K562 (cell line): ENCODE measurements around the gene STRIP1. TPM values are rescaled to one million over a fixed set of nuclear protein-coding genes. Genes with fewer than 3 reads are reported as not detected.

ENCODE experiments used
- ARID3B ChIP-seq: fragments of 250-450 bp; sonication (Bioruptor Pico); IDR thresholded peaks from 2 replicates; pipeline ENCODE4 v1.4.0; 2020; ENCODE audit warnings: borderline replicate concordance
- E2F1 ChIP-seq: sonication (generic); formaldehyde crosslinking; IDR thresholded peaks from 2 replicates; pipeline ENCODE4 v1.8.1; 2023; ENCODE audit warnings: mild to moderate bottlenecking, missing genetic modification reagents, moderate library complexity
- ELK1 ChIP-seq: sonication (generic); formaldehyde crosslinking; IDR thresholded peaks from 2 replicates; pipeline ENCODE4 v1.8.1; 2022; ENCODE audit warnings: missing genetic modification reagents
- ELK3 ChIP-seq: fragments of 450-650 bp; formaldehyde crosslinking; IDR thresholded peaks from 2 replicates; pipeline ENCODE4 v1.4.0; 2020; ENCODE audit warnings: mild to moderate bottlenecking
- ILF3 ChIP-seq: fragments of 450-650 bp; IDR thresholded peaks from 2 replicates; pipeline ENCODE4 v1.6.1; 2018; ENCODE audit warnings: antibody characterized with exemption, mild to moderate bottlenecking, moderate library complexity, borderline replicate concordance
- KLF13 ChIP-seq: fragments of 450-650 bp; IDR thresholded peaks from 2 replicates; pipeline ENCODE4 v1.6.1; 2016; ENCODE audit warnings: missing genetic modification characterization, low read depth, mild to moderate bottlenecking, missing compliant biosample characterization, moderate library complexity, borderline replicate concordance
- NUFIP1 ChIP-seq: fragments of 450-650 bp; IDR thresholded peaks from 2 replicates; pipeline ENCODE4 v1.6.1; 2018; ENCODE audit not compliant: partially characterized antibody
- PHF20 ChIP-seq: fragments of 450-650 bp; IDR thresholded peaks from 2 replicates; pipeline ENCODE4 v1.6.1; 2018; ENCODE audit not compliant: partially characterized antibody
- PKNOX1 ChIP-seq: fragments of 450-650 bp; IDR thresholded peaks from 2 replicates; pipeline ENCODE4 v1.6.1; 2016
- RFX1 ChIP-seq: fragments of 450-650 bp; IDR thresholded peaks from 2 replicates; pipeline ENCODE4 v1.6.1; 2016; ENCODE audit warnings: mild to moderate bottlenecking, moderate library complexity
- STAT5B ChIP-seq: fragments of 250-450 bp; sonication (Bioruptor Pico); IDR thresholded peaks from 2 replicates; pipeline ENCODE4 v1.8.0; 2021; ENCODE audit warnings: mild to moderate bottlenecking, inconsistent platforms
- TRIM24 ChIP-seq, 2 experiments: fragments of 450-650 bp; IDR thresholded peaks; 2 replicates each; pipeline ENCODE4 v1.6.1; 2016
- ZNF318 ChIP-seq, 2 experiments: fragments of 450-650 bp; IDR thresholded peaks; 2 replicates each; pipeline ENCODE4 v1.6.1; 2016; ENCODE audit warnings: mild to moderate bottlenecking in 2 of 2, borderline replicate concordance in 1 of 2, low read depth in 1 of 2, moderate library complexity in 1 of 2
- polyA plus RNA-seq, 8 experiments: library from polyadenylated mRNA; depleted of rRNA in 4 of 8; stranded (reverse) in 5 of 8; unstranded in 3 of 8; fragments of >200 nt; fragmentation: Nextera tagmentation in 2 of 8; fragmentation: Illumina TruSeq in 1 of 8; extraction: Ambion mirVana in 2 of 8; extraction: Trizol in 1 of 8; gene quantifications; 2 replicates each; pipeline versions ENCODE4 v1.2.1 to v1.2.3, GENCODE V29; 2011 to 2014; ENCODE audit warnings: inconsistent platforms in 1 of 8, missing spikeins in 1 of 8
- total RNA-seq, 7 experiments: library from RNA; depleted of rRNA in 6 of 7; stranded (reverse); fragments of >200 nt in 6 of 7; fragmentation: Illumina TruSeq in 2 of 7; extraction: Trizol in 2 of 7; gene quantifications; 2 replicates each; pipeline versions ENCODE4 v1.2.1 to v1.2.3, GENCODE V29; 2011 to 2021; ENCODE audit warnings: low replicate concordance in 1 of 7

The STRIP1 gene
- total and polyA plus RNA-seq, 9 of the 15 experiments (the other 6 are each of a cell fraction or from before 2014, with no cell fraction given): 9.9 to 42.3 (median 32.0) TPM

GRCh38 chr1:110034040-110034450 is 379 bp upstream of the STRIP1 start (continued):
- TF ChIP-seq KLF13 (tag): no peak
- no peak for TF ChIP-seq ARID3B (CRISPR knock-in tag)
- no peak for TF ChIP-seq TRIM24 (IDR thresholded peaks at IDR 0.05)
- TF ChIP-seq ZNF318 (IDR thresholded peaks at IDR 0.05; ENCODE audit: borderline replicate concordance in 1 of 2, low read depth in 1 of 2): peak in 1 of 2 experiments; percentile 81; a peak in 2 of 4 replicates
- no peak for TF ChIP-seq NUFIP1
- TF ChIP-seq STAT5B (CRISPR knock-in tag): no peak
- TF ChIP-seq ELK3 (CRISPR knock-in tag): 0 out of 2 replicates have a peak, but pooled peaks have one; percentile 25
- TF ChIP-seq PHF20: peak; percentile 75
- TF ChIP-seq ELK1 (CRISPR knock-in tag): no peak
- TF ChIP-seq E2F1 (CRISPR knock-in tag): no peak
- TF ChIP-seq PKNOX1: peak; percentile 64; the same call in 1 of the 2 replicates
- no peak for TF ChIP-seq ILF3
- TF ChIP-seq RFX1: no peak
